Heart left ventricle (tissue), 16 donors: ENCODE results near the gene CERS1. TPM values are rescaled to one million over a fixed set of nuclear protein-coding genes. Genes with fewer than 3 reads are reported as not detected.
A peak's percentile ranks its signal among the peaks of the same experiment; 100 is the strongest.

Experiments used
- ATAC-seq, 4 donors: fragments of 200-7000 bp; cut with Tn5 transposase; one replicate each; pipeline ENCODE4 v1.9.1; 2020 to 2022; ENCODE audit warnings: moderate library complexity in 4 of 4, mild to moderate bottlenecking in 3 of 4, moderate number of reproducible peaks in 1 of 4
- DNase-seq, 5 donors: peaks; one replicate each; pipeline ENCODE4 v3.0.0-alpha.2; 2020
- H3K27ac ChIP-seq, 12 donors: fragments of 200-600 bp; sonication (generic) in 4 of 12; one replicate each; pipeline versions ENCODE4 v1.5.0 to v1.8.0; 2016 to 2022; ENCODE audit warnings: mild to moderate bottlenecking in 2 of 12
- H3K27me3 ChIP-seq, 9 donors: fragments of 200-600 bp; sonication (generic) in 2 of 9; one replicate each; pipeline versions ENCODE4 v1.5.1 to v1.8.0; 2016 to 2022; ENCODE audit warnings: mild to moderate bottlenecking in 3 of 9
- H3K36me3 ChIP-seq, 9 donors: fragments of 200-600 bp; sonication (generic) in 2 of 9; one replicate each; pipeline versions ENCODE4 v1.5.0 to v1.8.0; 2018 to 2022; ENCODE audit warnings: mild to moderate bottlenecking in 2 of 9
- H3K4me1 ChIP-seq, 12 donors: fragments of 200-600 bp; sonication (generic) in 4 of 12; one replicate each; pipeline versions ENCODE4 v1.5.0 to v1.8.0; 2016 to 2022; ENCODE audit warnings: mild to moderate bottlenecking in 3 of 12
- H3K4me3 ChIP-seq, 12 donors: fragments of 200-600 bp; sonication (generic) in 4 of 12; one replicate each; pipeline versions ENCODE4 v1.5.0 to v1.8.0; 2017 to 2022; ENCODE audit warnings: mild to moderate bottlenecking in 9 of 12, moderate library complexity in 4 of 12
- H3K9me3 ChIP-seq, 12 donors: fragments of 200-600 bp; sonication (generic) in 4 of 12; one replicate each; pipeline versions ENCODE4 v1.5.0 to v1.8.0; 2016 to 2022; ENCODE audit warnings: mild to moderate bottlenecking in 1 of 12
- POLR2A ChIP-seq, 2 donors: fragments of 450-650 bp; IDR thresholded peaks; one replicate each; pipeline ENCODE4 v1.6.1; 2017; ENCODE audit warnings: antibody characterized with exemption in 2 of 2, mild to moderate bottlenecking in 2 of 2, moderate library complexity in 2 of 2
- WGBS, 4 donors: extraction: QIAGEN DNeasy Blood & Tissue Kit in 2 of 4; methylation state at CpG; one replicate each; pipeline versions ENCODE4 v1.1.5 to v1.1.7; 2013 to 2018; 5-methylcytosine and 5-hydroxymethylcytosine counted together
- intact Hi-C, 10 donors: fragments of 100-400 bp; cut with DNase I; formaldehyde crosslinking; loops; one replicate each; pipeline versions ENCODE4 v1.11.1 to v1.14.2; 2022
- polyA plus RNA-seq, 2 donors: library from polyadenylated mRNA; stranded (reverse); fragments of 200-250 nt; gene quantifications; one replicate each; pipeline ENCODE4 v1.2.3, GENCODE V29; 2013
- total RNA-seq, 9 donors: library from RNA; depleted of rRNA in 2 of 9; stranded (reverse); fragments of >200 nt in 2 of 9; fragmentation: NEBNext Ultra II Directional in 3 of 9; extraction: Animal tissue kit (Norgen Biotek cat#: 25700) in 3 of 9; gene quantifications; one replicate each; pipeline versions ENCODE4 v1.1.0 to v1.2.4, GENCODE V29; 2016 to 2023
- TF ChIP-seq, protein P1 (sequence below), 12 donors: fragments of 200-600 bp; sonication (generic) in 4 of 12; IDR thresholded peaks; one replicate each; pipeline versions ENCODE4 v1.5.0 to v1.8.0; 2018 to 2022; ENCODE audit warnings: antibody characterized with exemption in 12 of 12, mild to moderate bottlenecking in 5 of 12
- donor health status: ischemic (EF 13 %, LVEDD 7.1; RV severe dilation, severe dysfunction).
- donor health status: healthy with polysubstance abuse.
- donor health status: DM: no; HTN: yes; CAD: no.
- donor health status: DM: no; HTN: no; CAD: no.
- donor health status: ischemic (EF 25% LVEDD 6.9; RV normal size, moderate dysfunction).
- donor health status: ischemic (EF 25% LVEDD 5.7; RV mildly dilated, moderate dysfunction).
- donor health status: healthy.
- donor health status: DM: yes; HTN: yes; CAD: no.
- donor health status: ischemic (EF 35%, LVEDD 5.7; RV mildly dilated, moderate dysfunction).
- donor health status: nonischemic (EF 11% LVEDD 7.7; RV severe dilation, severe dysfunction).
- donor health status: DM: yes; HTN: yes; CAD: no.
- donor health status: PGD.
- donor health status: ischemic (EF 29% LVEDD 5.4; RV normal size, mild dysfunction).
- donor health status: nonischemic (EF 23%, LVEDD 6.1; RV moderate dilation, normal function).

Gene CERS1
- total and polyA plus RNA-seq, 11 donors, result 0.21 to 2.1 (median 0.52) TPM

DNA sequence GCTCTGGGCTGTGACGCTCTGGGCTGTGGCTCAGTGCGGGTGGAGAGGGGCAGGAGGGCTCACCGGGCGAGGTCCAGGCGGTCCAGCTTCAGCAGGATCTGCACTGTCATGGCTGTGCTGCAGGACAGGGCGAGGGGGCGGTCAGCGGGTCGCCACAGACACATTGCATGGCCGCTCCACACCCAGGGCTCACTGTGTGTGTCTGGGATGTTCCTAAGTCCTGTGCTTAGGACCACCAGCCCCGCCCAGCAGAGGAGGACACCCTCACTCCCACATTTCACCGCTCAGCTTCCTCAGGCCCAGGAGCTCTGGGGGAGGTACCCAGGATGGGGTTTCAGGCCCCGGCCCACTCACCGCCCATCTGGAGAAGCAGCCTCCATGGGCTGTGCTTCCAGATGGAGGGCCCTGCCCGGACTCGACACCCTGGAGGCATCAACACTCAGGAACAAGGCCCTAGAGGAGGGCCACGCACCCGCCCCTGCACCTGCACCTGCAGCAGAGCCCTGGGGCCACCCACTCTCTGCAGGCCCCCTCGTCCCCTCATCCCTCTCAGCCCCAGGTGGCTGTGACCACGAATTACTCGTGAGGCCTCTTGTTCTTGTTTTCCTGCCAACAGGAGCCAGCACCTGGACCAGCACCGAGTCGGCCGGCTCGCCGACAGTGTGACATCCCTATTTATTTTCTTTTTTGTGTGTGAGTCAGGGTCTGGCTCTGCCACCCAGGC is 9.7 kb upstream of the CERS1 start:
- Histone ChIP-seq H3K36me3 (peaks cover 0 to 88% (median 45%) of the 10 kb centered on the region in 9 donors), H3K27me3 (no peaks in the 10 kb centered on the region), H3K27ac (no peak overlapping the region), H3K4me1 (no peaks in the 10 kb centered on the region), H3K4me3 (no peak overlapping the region), H3K9me3 (no peaks in the 10 kb centered on the region)
- TF ChIP-seq POLR2A (IDR thresholded peaks at IDR 0.05), result no peak
- TF ChIP-seq, protein P1, sequence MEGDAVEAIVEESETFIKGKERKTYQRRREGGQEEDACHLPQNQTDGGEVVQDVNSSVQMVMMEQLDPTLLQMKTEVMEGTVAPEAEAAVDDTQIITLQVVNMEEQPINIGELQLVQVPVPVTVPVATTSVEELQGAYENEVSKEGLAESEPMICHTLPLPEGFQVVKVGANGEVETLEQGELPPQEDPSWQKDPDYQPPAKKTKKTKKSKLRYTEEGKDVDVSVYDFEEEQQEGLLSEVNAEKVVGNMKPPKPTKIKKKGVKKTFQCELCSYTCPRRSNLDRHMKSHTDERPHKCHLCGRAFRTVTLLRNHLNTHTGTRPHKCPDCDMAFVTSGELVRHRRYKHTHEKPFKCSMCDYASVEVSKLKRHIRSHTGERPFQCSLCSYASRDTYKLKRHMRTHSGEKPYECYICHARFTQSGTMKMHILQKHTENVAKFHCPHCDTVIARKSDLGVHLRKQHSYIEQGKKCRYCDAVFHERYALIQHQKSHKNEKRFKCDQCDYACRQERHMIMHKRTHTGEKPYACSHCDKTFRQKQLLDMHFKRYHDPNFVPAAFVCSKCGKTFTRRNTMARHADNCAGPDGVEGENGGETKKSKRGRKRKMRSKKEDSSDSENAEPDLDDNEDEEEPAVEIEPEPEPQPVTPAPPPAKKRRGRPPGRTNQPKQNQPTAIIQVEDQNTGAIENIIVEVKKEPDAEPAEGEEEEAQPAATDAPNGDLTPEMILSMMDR (IDR thresholded peaks at IDR 0.05), result no peak
- DNase-seq (no peak), ATAC-seq (peak in 1 of 4 donors; percentile 11)
- 89 to 92% (median 90%) methylated on average over 24 to 26 of the region's 26 CpGs for WGBS, 4 donors
- intact Hi-C loops, result no loop called here

- Histone ChIP-seq H3K27ac (no peak overlapping the region), H3K27me3 (no peaks in the 10 kb centered on the region), H3K4me3 (no peak overlapping the region), H3K9me3 (no peaks in the 10 kb centered on the region), H3K36me3 (peaks cover 0 to 88% (median 51%) of the 10 kb centered on the region in 9 donors), H3K4me1 (no peaks in the 10 kb centered on the region)
- TF ChIP-seq, protein P1 (IDR thresholded peaks at IDR 0.05), result no peak
- no peak for TF ChIP-seq POLR2A (IDR thresholded peaks at IDR 0.05)
- ATAC-seq (no peak), DNase-seq (no peak)
- intact Hi-C loops, result no loop called here
- 84 to 92% (median 89%) methylated on average over 4 to 8 of the region's 8 CpGs for WGBS, 4 donors
Measured at GRCh38 chr19:18905058-18905456, 9.1 kb upstream of the CERS1 start.

DNA sequence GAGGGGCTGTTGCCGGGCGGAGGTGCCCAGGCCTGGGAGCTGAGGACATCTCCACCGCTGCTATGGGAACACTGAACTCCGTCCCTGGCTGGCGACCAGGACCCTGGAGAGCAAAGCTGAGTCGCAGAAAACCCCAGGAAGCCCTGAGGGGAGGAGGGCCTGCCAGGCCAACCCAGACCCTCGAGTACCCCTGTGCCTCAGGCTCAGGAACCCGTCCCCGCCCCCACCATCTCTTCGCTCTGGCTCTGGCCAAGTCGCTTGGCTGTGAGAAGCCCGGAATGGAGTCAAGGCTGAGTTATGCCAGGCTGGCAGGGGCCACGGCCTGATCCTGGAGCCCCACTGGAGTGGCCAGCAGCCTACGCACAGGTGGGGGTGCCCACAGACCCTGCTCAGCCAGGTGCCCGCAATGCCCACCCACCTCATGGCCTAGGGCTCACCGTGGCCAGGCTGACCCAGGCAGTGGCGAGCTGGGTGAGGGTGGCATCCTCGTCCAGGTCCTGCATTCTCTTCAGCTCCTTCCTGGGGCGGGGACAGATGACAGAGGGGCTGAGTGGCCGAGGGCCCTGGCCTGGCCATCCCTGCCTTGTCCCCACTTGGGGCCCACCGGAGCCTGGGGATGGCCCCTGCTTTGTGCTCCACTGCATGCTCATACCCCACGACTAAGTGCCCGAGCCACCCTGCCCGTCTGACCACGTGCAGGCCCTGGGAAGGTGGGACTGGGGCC is 8.5 kb upstream of the CERS1 start:
- Histone ChIP-seq H3K36me3 (peaks cover 0 to 88% (median 52%) of the 10 kb centered on the region in 9 donors), H3K9me3 (no peaks in the 10 kb centered on the region), H3K27ac (no peak overlapping the region), H3K4me1 (no peaks in the 10 kb centered on the region), H3K4me3 (no peak overlapping the region), H3K27me3 (no peaks in the 10 kb centered on the region)
- TF ChIP-seq, protein P1 (IDR thresholded peaks at IDR 0.05), result no peak
- TF ChIP-seq POLR2A (IDR thresholded peaks at IDR 0.05), result no peak
- intact Hi-C loops, result no loop called here
- no peak for ATAC-seq
- 90 to 95% (median 94%) methylated on average over 5 to 25 of the region's 25 CpGs for WGBS, 4 donors
- no peak for DNase-seq
